H9 (cell line): ENCODE data around the gene RALA. TPM values are rescaled to one million over a fixed set of nuclear protein-coding genes. Genes with fewer than 3 reads are reported as not detected.

Experiments used
- DNase-seq: peaks from one replicate; pipeline ENCODE4 v3.0.0-alpha.2; 2017
- H2AFZ ChIP-seq: one replicate; pipeline ENCODE4 v1.6.1; 2013; ENCODE audit warnings: mild to moderate bottlenecking, low read length, control low read depth, moderate library complexity
- H2AK5ac ChIP-seq: 2 replicates; pipeline ENCODE4 v1.6.1; 2013; ENCODE audit warnings: low read length, control low read depth, mixed read lengths; ENCODE audit not compliant: insufficient read length
- H2BK120ac ChIP-seq: one replicate; pipeline ENCODE4 v1.6.1; 2013; ENCODE audit warnings: low read depth, mild to moderate bottlenecking, low read length, control low read depth, inconsistent platforms; ENCODE audit not compliant: poor library complexity, severe bottlenecking
- H2BK12ac ChIP-seq: 2 replicates; pipeline ENCODE4 v1.6.1; 2013; ENCODE audit warnings: low read length, control low read depth, mixed read lengths, low read depth; ENCODE audit not compliant: insufficient read length
- H2BK15ac ChIP-seq: 2 replicates; pipeline ENCODE4 v1.6.1; 2013; ENCODE audit warnings: low read depth, low read length, control low read depth
- H2BK20ac ChIP-seq: one replicate; pipeline ENCODE4 v1.6.1; 2013; ENCODE audit warnings: low read depth, mild to moderate bottlenecking, low read length, control low read depth, inconsistent platforms; ENCODE audit not compliant: poor library complexity, severe bottlenecking
- H2BK5ac ChIP-seq: 2 replicates; pipeline ENCODE4 v1.6.1; 2013; ENCODE audit warnings: low read length, control low read depth, mixed read lengths; ENCODE audit not compliant: insufficient read length
- H3K14ac ChIP-seq: 2 replicates; pipeline ENCODE4 v1.6.1; 2013; ENCODE audit warnings: low read length, control low read depth; ENCODE audit not compliant: insufficient read depth
- H3K18ac ChIP-seq: 2 replicates; pipeline ENCODE4 v1.6.1; 2013; ENCODE audit warnings: low read depth, mild to moderate bottlenecking, mixed read lengths, low read length, control low read depth; ENCODE audit not compliant: insufficient read length
- H3K23ac ChIP-seq: 2 replicates; pipeline ENCODE4 v1.6.1; 2013; ENCODE audit warnings: low read length, control low read depth, mixed read lengths, low read depth; ENCODE audit not compliant: insufficient read length
- H3K23me2 ChIP-seq: 2 replicates; pipeline ENCODE4 v1.6.1; 2013; ENCODE audit warnings: low read depth, mild to moderate bottlenecking, mixed read lengths, low read length, control low read depth; ENCODE audit not compliant: insufficient read length, poor library complexity, severe bottlenecking
- H3K27ac ChIP-seq: 2 replicates; pipeline ENCODE4 v1.5.1; 2013; ENCODE audit warnings: low read length, control low read depth, mixed read lengths, low read depth; ENCODE audit not compliant: insufficient read length
- H3K27me3 ChIP-seq: 2 replicates; pipeline ENCODE4 v1.6.1; 2013; ENCODE audit warnings: low read length, control low read depth, inconsistent platforms; ENCODE audit not compliant: insufficient read depth
- H3K4ac ChIP-seq: 2 replicates; pipeline ENCODE4 v1.6.1; 2013; ENCODE audit warnings: low read depth, mild to moderate bottlenecking, control low read depth, inconsistent platforms, low read length, moderate library complexity
- H3K4me1 ChIP-seq: 2 replicates; pipeline ENCODE4 v1.6.1; 2013; ENCODE audit warnings: low read length, control low read depth, inconsistent platforms; ENCODE audit not compliant: insufficient read depth
- H3K4me2 ChIP-seq: 2 replicates; pipeline ENCODE4 v1.6.1; 2013; ENCODE audit warnings: low read length, control low read depth, mixed read lengths; ENCODE audit not compliant: insufficient read length, insufficient read depth
- H3K56ac ChIP-seq: 2 replicates; pipeline ENCODE4 v1.6.1; 2013; ENCODE audit warnings: low read depth, mild to moderate bottlenecking, mixed read lengths, low read length, control low read depth; ENCODE audit not compliant: insufficient read length
- H3K79me1 ChIP-seq: 2 replicates; pipeline ENCODE4 v1.6.1; 2013; ENCODE audit warnings: low read depth, mild to moderate bottlenecking, moderate library complexity, low read length, control low read depth, inconsistent platforms; ENCODE audit not compliant: insufficient read depth, poor library complexity, severe bottlenecking
- H3K79me2 ChIP-seq: 2 replicates; pipeline ENCODE4 v1.6.1; 2013; ENCODE audit warnings: low read length, control low read depth, inconsistent platforms; ENCODE audit not compliant: insufficient read depth
- H3K9ac ChIP-seq: 2 replicates; pipeline ENCODE4 v1.6.1; 2013; ENCODE audit warnings: low read length, control low read depth, mixed read lengths; ENCODE audit not compliant: insufficient read length; ENCODE audit errors: extremely low read depth
- H3K9me3 ChIP-seq: one replicate; pipeline ENCODE4 v1.6.1; 2013; ENCODE audit warnings: low read depth, low read length, inconsistent platforms; ENCODE audit not compliant: control insufficient read depth
- H3T11ph ChIP-seq: one replicate; pipeline ENCODE4 v1.6.1; 2013; ENCODE audit warnings: mild to moderate bottlenecking, low read length, control low read depth, inconsistent platforms
- H4K20me1 ChIP-seq: one replicate; pipeline ENCODE4 v1.6.1; 2013; ENCODE audit not compliant: control insufficient read depth, insufficient read length, insufficient read depth
- H4K5ac ChIP-seq: 2 replicates; pipeline ENCODE4 v1.6.1; 2013; ENCODE audit warnings: low read depth, mild to moderate bottlenecking, mixed read lengths, low read length, control low read depth; ENCODE audit not compliant: insufficient read length
- H4K8ac ChIP-seq: replicated peaks from 2 replicates; pipeline ENCODE4 v1.6.1; 2013; ENCODE audit warnings: low read length, control low read depth, mixed read lengths, low read depth; ENCODE audit not compliant: insufficient read length
- H4K91ac ChIP-seq: 2 replicates; pipeline ENCODE4 v1.6.1; 2013; ENCODE audit warnings: low read depth, mild to moderate bottlenecking, moderate library complexity, mixed read lengths, low read length, control low read depth; ENCODE audit not compliant: insufficient read length
- H3K27ac Mint-ChIP-seq, 3 experiments: 2 replicates in 2 of 3; 3 replicates in 1 of 3; pipeline ENCODE4 v1.8.0; 2020 to 2021; ENCODE audit warnings: mixed read lengths in 3 of 3, mild to moderate bottlenecking in 1 of 3, moderate library complexity in 1 of 3
- H3K27me3 Mint-ChIP-seq: 2 replicates; pipeline ENCODE4 v1.8.0; 2021; ENCODE audit warnings: low read depth, mild to moderate bottlenecking, moderate library complexity, mixed read lengths
- H3K36me3 Mint-ChIP-seq, 3 experiments: 2 replicates in 2 of 3; 3 replicates in 1 of 3; pipeline ENCODE4 v1.8.0; 2020 to 2021; ENCODE audit warnings: low read depth in 3 of 3, mixed read lengths in 3 of 3; ENCODE audit not compliant: insufficient read depth in 1 of 3
- H3K4me1 Mint-ChIP-seq, 2 experiments: 2 replicates each; pipeline ENCODE4 v1.8.0; 2020; ENCODE audit warnings: mixed read lengths in 2 of 2
- H3K4me3 Mint-ChIP-seq, 2 experiments: 2 replicates in 1 of 2; 3 replicates in 1 of 2; pipeline ENCODE4 v1.8.0; 2020 to 2021; ENCODE audit warnings: mild to moderate bottlenecking in 2 of 2, mixed read lengths in 2 of 2, moderate library complexity in 1 of 2
- H3K9me3 Mint-ChIP-seq, 2 experiments: 2 replicates in 1 of 2; 3 replicates in 1 of 2; pipeline ENCODE4 v1.8.0; 2020; ENCODE audit warnings: mild to moderate bottlenecking in 2 of 2, mixed read lengths in 2 of 2, moderate library complexity in 1 of 2
- CTCF ChIP-seq: fragments of 200-600 bp; sonication (generic); conservative IDR thresholded peaks from 3 replicates; pipeline ENCODE4 v1.8.0; 2021; ENCODE audit warnings: antibody characterized with exemption, mild to moderate bottlenecking
- WGBS: extraction: QIAGEN DNeasy Blood & Tissue Kit; methylation state at CpG from one replicate; pipeline ENCODE4 v1.1.7; 2013; ENCODE audit warnings: missing lambda C conversion rate, low lambda C conversion rate, mixed read lengths; ENCODE audit not compliant: insufficient read length; ENCODE audit errors: extremely low coverage; 5-methylcytosine and 5-hydroxymethylcytosine counted together
- total RNA-seq: library from RNA; stranded (reverse); gene quantifications from 2 replicates; pipeline ENCODE4 v1.2.1, GENCODE V29; 2021

Gene RALA
- total RNA-seq, 1 experiment from 2014 or later: 57.5 TPM

DNA sequence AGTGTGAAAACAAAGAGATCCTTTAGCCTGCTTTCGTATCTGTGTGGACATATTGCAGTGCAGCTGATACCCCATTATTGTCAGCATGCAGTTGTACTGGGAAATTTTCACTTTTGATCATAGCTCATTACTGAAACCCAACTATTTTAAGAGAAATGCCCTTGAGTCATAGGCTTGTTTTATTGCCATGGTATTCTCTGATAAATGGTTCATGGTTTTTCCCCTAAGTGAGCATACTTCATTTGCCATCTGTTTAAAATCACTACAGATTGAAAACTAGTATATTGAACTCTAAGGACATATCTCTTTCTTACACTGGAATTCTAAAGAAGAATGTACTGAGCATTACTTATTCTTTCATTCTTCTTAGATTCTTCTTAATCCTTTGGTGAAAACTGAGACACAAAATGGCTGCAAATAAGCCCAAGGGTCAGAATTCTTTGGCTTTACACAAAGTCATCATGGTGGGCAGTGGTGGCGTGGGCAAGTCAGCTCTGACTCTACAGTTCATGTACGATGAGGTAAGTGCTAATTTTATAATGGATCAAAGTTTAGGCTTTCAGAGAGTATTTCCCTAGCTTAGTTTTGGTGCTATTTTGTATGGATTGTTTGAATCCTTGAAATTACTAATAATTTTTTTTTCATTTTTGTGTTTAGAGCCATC is 63.0 kb downstream of the RALA start:
- H3K79me2 ChIP-seq: peaks cover 5% of the 10 kb centered on the region; the same call in 1 of the 2 replicates
- H3K14ac ChIP-seq: no peak overlapping the region
- no CpG with 5 or more reads among the region's 3 CpGs for WGBS
- Mint-ChIP-seq H3K27ac (no peak overlapping the region; a peak in 1 of 7 replicates), H3K27me3 (no peaks in the 10 kb centered on the region), H3K4me3 (no peak overlapping the region), H3K9me3 (no peaks in the 10 kb centered on the region), H3K36me3 (peaks cover 12 to 22% (median 21%) of the 10 kb centered on the region in 3 experiments), H3K4me1 (peaks cover 16 to 19% of the 10 kb centered on the region in 2 experiments)
- H2BK20ac ChIP-seq: no peak overlapping the region
- TF ChIP-seq CTCF: no peak
- no peak overlapping the region for H3K4me2 ChIP-seq
- no peak overlapping the region for H2AFZ ChIP-seq
- no peak overlapping the region for H2BK120ac ChIP-seq
- H3K27me3 ChIP-seq: no peaks in the 10 kb centered on the region
- H2BK12ac ChIP-seq: no peak overlapping the region
- no peak overlapping the region for H2BK15ac ChIP-seq
- H3K4me1 ChIP-seq: peaks cover 4% of the 10 kb centered on the region; the same call in 1 of the 2 replicates
- no peak overlapping the region for H3K9ac ChIP-seq
- no peaks in the 10 kb centered on the region for H3K23me2 ChIP-seq
- H4K8ac ChIP-seq: no peak overlapping the region
- H3K4ac ChIP-seq: no peak overlapping the region
- no peak overlapping the region for H3K23ac ChIP-seq
- no peak overlapping the region for H4K91ac ChIP-seq
- H4K20me1 ChIP-seq: no peaks in the 10 kb centered on the region
- no peak overlapping the region for H3T11ph ChIP-seq
- H4K5ac ChIP-seq: no peak overlapping the region
- H3K27ac ChIP-seq: no peak overlapping the region
- H3K56ac ChIP-seq: no peak overlapping the region
- no peak overlapping the region for H2BK5ac ChIP-seq
- H3K18ac ChIP-seq: no peak overlapping the region
- H3K79me1 ChIP-seq: peaks cover 2% of the 10 kb centered on the region
- DNase-seq: no peak
- H2AK5ac ChIP-seq: no peak overlapping the region
- no peaks in the 10 kb centered on the region for H3K9me3 ChIP-seq
